ENCODE data around the gene C2orf49.

- TF ChIP-seq POLR2A (IDR thresholded peaks at IDR 0.05; ENCODE audit: low read depth, low read length) = no peak
- no peak for TF ChIP-seq TAF1 (IDR thresholded peaks at IDR 0.05; ENCODE audit: low read depth, low read length)
- TF ChIP-seq POLR2AphosphoS5 (IDR thresholded peaks at IDR 0.05; ENCODE audit: low read depth, low read length) = no peak
- no peak for TF ChIP-seq PAX5 (IDR thresholded peaks at IDR 0.05; ENCODE audit: insufficient read depth, low read length, severe bottlenecking)
- TF ChIP-seq SPI1 (IDR thresholded peaks at IDR 0.05; ENCODE audit: low read depth, low read length) = no peak
Observed at GRCh38 chr2:105294844-105295481, 42.4 kb upstream of the C2orf49 start.

Measured in GM12891 (cell line).